ENCODE measurements around the gene ZNF776.

The ZNF776 gene

DNA sequence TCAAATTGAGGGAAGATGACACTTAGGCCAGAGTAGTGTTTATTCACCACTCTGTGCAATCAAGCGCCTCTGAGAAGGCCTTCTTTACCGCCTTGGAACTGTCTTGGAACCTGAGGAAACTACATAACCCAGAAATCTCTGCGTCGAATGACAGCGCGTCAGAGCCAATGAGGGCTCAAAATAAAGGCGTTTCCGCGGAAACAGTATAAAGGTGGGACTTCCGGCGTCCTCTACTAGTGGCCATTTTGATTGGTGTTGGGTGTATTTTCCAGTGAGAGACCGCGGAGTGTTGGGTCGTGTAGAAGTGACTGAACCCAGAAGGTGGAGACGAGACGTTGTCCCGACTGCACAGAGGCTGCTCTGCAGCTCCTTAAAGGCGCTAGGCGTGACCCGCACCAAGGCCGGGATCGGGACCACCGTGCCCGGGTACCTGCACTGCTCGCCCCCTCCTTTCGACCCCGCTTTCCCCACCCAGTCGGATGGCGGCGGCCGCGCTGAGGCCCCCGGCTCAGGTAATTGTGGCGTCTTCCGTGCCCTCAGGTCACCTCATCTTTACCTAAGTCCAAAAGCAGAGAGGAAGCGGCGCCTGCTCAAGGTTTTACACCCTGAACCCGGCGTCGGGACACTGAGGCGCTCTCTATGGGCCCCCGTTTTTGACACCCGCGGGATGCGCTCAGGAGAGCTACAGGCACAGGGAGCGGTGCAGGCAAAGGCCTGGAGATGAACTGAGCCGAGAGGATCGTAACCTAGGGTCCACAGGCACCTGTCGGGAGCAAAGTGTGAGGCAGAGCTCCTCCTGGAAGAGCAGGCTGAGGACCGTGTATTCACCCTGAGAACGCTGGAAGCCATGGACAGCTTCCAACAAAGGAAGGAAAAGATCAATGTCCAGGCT lies at the start of gene ZNF776:
Gene ZNF776, plus strand, starts transcription at position 236 of the 892 bp plus-strand sequence. Its CDS starts 244 bp downstream, at position 480.
- TF ChIP-seq GATA3 (IDR thresholded peaks at IDR 0.05; ENCODE audit: low read depth, low read length) (no peak), GATA2 (IDR thresholded peaks at IDR 0.05; ENCODE audit: low read depth, low read length) (no peak)

- TF ChIP-seq GATA3 (IDR thresholded peaks at IDR 0.05; ENCODE audit: low read depth, low read length): no peak
- TF ChIP-seq GATA2 (IDR thresholded peaks at IDR 0.05; ENCODE audit: low read depth, low read length): no peak
These were observed 45.0 kb upstream of the ZNF776 start for GRCh38 chr19:57701625-57702024.

GRCh38 chr19:57706346-57706745 lies 40.3 kb upstream of the ZNF776 start:
- TF ChIP-seq GATA3 (IDR thresholded peaks at IDR 0.05; ENCODE audit: low read depth, low read length): no peak
- no peak for TF ChIP-seq GATA2 (IDR thresholded peaks at IDR 0.05; ENCODE audit: low read depth, low read length)

- TF ChIP-seq GATA2 (IDR thresholded peaks at IDR 0.05; ENCODE audit: low read depth, low read length): no peak
- TF ChIP-seq GATA3 (IDR thresholded peaks at IDR 0.05; ENCODE audit: low read depth, low read length): no peak
These were observed 37.8 kb upstream of the ZNF776 start, which contains the start of gene ZNF154 for GRCh38 chr19:57708641-57709361. Gene ZNF154, minus strand, starts transcription at chr19:57709204. Its CDS starts 233 bp downstream, at chr19:57708971.

- no peak for TF ChIP-seq GATA3 (IDR thresholded peaks at IDR 0.05; ENCODE audit: low read depth, low read length)
- TF ChIP-seq GATA2 (IDR thresholded peaks at IDR 0.05; ENCODE audit: low read depth, low read length): no peak
These were observed 37.0 kb upstream of the ZNF776 start for GRCh38 chr19:57709616-57710015.

DNA sequence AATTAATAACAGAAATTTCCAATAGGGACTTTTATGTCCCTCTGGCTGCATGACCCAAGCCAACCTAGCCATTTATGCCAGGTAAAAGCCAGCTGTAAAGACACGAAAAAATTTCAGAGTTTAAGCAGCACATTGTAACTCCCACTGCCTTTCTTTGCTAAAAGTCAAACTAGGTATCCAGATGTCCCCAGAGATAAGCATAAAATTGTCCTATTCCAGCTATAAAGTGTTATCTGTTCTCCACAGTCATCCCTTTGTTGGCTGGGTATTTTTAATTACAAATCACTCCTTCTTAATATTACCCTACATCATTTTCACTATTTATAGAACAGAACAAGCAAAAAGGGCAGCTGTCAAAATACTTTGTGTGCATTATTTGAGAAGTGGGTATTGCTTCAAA lies 34.4 kb upstream of the ZNF776 start:
- TF ChIP-seq GATA2 (IDR thresholded peaks at IDR 0.05; ENCODE audit: low read depth, low read length) (no peak), GATA3 (IDR thresholded peaks at IDR 0.05; ENCODE audit: low read depth, low read length) (no peak)

DNA sequence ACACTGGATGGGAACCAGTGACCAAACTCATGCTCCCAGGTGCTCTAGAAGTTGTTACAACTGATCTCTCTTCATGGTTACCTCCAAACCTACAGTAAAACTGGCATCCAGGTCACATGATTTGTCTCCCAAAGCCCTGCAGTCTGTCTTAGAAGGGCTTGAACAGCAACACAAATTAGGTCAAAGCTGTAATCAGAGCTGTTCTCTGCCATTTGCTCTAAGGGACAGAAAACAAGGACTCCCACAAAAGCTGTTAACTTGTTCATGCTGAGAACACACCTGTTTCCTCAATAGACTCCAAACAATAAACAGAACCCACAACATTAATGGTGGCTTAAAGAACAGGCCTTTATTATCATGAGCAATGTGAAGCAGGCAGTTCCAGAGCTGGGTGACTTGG lies 27.2 kb upstream of the ZNF776 start:
- TF ChIP-seq GATA2 (IDR thresholded peaks at IDR 0.05; ENCODE audit: low read depth, low read length): no peak
- TF ChIP-seq GATA3 (IDR thresholded peaks at IDR 0.05; ENCODE audit: low read depth, low read length): no peak

DNA sequence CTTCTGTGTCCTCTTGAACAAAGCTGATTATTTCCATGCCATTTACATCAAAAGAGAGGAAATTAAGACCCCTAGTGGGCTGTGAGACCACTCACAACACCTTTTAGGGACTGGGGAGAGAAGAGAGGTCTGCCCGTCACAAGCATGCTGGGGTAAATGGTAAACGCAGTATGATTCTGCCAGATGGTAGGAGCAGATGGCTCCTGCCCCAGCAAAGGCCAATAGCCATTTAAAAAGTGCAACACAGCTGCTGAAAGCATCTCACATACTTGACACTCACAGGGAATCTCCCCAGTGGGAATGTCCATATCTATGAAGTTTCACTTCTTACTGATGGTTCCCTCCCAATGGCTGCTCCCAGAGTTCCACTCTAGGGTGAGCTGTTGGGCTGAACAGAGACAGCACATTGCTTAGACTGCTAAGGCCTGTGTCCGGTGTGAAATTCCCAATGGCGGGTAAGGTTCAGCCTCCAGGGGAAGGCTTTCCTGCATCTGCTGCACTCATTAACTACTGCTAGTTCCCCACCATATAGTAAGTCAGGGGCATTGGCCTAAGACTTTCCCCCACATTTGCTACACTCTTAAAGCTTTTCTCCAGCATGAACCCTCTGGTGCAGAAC lies 26.6 kb upstream of the ZNF776 start:
- TF ChIP-seq GATA3 (IDR thresholded peaks at IDR 0.05; ENCODE audit: low read depth, low read length) (no peak), GATA2 (IDR thresholded peaks at IDR 0.05; ENCODE audit: low read depth, low read length) (no peak)

DNA sequence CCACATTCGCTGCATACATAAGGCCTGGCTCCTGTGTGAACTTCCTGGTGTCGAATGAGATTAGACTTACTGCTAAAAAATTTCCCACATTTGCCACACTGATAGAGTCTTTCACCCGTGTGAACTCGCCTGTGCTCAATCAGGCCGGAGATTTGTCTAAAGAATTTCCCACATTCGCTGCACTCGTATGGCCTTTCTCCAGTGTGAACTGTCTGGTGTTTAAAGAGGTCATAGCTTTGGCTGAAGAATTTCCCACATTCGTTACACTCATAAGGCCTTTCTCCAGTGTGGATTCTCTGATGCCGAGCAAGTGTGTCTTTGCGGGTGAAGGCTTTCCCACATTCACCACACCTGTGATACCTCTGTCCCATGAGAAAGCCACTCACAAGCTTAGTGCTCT lies 25.7 kb upstream of the ZNF776 start:
- no peak for TF ChIP-seq GATA2 (IDR thresholded peaks at IDR 0.05; ENCODE audit: low read depth, low read length)
- TF ChIP-seq GATA3 (IDR thresholded peaks at IDR 0.05; ENCODE audit: low read depth, low read length): no peak

DNA sequence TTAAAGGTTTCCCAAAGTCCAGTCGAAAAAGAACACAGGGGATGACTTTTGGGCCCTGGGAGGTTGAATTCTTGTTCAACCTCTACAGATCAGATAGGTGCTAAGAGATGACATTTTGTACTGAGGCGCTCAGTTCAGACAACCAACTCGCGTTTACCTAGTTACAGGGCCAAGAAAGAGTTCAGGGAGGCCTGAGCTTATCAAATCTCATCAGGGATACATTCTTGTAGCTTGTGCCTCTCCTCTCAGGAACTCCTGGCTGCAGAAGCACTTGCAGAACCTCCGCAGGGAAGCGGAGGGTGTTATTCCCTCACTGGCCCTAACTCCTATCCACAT lies 825 bp downstream of the ZNF776 start:
- no peak for TF ChIP-seq GATA2 (IDR thresholded peaks at IDR 0.05; ENCODE audit: low read depth, low read length)
- no peak for TF ChIP-seq GATA3 (IDR thresholded peaks at IDR 0.05; ENCODE audit: low read depth, low read length)

DNA sequence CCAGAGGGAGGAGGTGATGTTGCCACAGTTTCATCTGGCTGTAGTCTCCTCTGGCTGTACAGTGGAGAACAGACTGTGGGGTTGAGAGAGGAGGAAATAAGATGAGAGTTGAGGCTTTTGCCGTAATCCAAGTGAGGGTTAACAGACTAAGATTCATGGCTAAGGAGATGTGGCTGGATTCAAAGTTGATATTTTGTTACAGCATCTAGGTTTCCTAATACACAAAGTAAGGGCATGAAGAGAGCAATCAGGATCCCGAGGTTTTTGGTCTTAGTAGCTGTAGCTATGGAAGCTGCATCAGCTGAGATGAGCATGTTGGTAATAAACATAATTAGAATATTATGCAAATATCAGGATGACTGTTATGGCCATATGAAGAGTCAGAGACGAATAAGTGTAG lies 1.4 kb downstream of the ZNF776 start:
- no peak for TF ChIP-seq GATA2 (IDR thresholded peaks at IDR 0.05; ENCODE audit: low read depth, low read length)
- no peak for TF ChIP-seq GATA3 (IDR thresholded peaks at IDR 0.05; ENCODE audit: low read depth, low read length)

- TF ChIP-seq GATA3 (IDR thresholded peaks at IDR 0.05; ENCODE audit: low read depth, low read length) (no peak), GATA2 (IDR thresholded peaks at IDR 0.05; ENCODE audit: low read depth, low read length) (no peak)
These were observed 7.6 kb downstream of the ZNF776 start for GRCh38 chr19:57754091-57754673.

- no peak for TF ChIP-seq GATA3 (IDR thresholded peaks at IDR 0.05; ENCODE audit: low read depth, low read length)
- TF ChIP-seq GATA2 (IDR thresholded peaks at IDR 0.05; ENCODE audit: low read depth, low read length): no peak
These were observed 8.4 kb downstream of the ZNF776 start for GRCh38 chr19:57755031-57755430.

GRCh38 chr19:57757941-57758340 lies 11.3 kb downstream of the ZNF776 start:
- TF ChIP-seq GATA2 (IDR thresholded peaks at IDR 0.05; ENCODE audit: low read depth, low read length) (no peak), GATA3 (IDR thresholded peaks at IDR 0.05; ENCODE audit: low read depth, low read length) (no peak)

Data from SH-SY5Y (cell line).